OCI-LY1 (cell line): ENCODE data around the gene BARHL2.

Experiments used
- EZH2 ChIP-seq: fragments of 200-600 bp; sonication (generic), shearing (Covaris generic); IDR thresholded peaks from 2 replicates; pipeline ENCODE4 v1.8.0; 2017; ENCODE audit warnings: borderline replicate concordance, mixed run types, mild to moderate bottlenecking, antibody characterized with exemption, low read length, moderate library complexity, mixed read lengths
- TF ChIP-seq, protein P1 (sequence below): fragments of 200-600 bp; sonication (generic), shearing (Covaris generic); IDR thresholded peaks from 2 replicates; pipeline ENCODE4 v1.5.1; 2017; ENCODE audit warnings: mild to moderate bottlenecking, antibody characterized with exemption, low read length, moderate library complexity, mixed read lengths

DNA sequence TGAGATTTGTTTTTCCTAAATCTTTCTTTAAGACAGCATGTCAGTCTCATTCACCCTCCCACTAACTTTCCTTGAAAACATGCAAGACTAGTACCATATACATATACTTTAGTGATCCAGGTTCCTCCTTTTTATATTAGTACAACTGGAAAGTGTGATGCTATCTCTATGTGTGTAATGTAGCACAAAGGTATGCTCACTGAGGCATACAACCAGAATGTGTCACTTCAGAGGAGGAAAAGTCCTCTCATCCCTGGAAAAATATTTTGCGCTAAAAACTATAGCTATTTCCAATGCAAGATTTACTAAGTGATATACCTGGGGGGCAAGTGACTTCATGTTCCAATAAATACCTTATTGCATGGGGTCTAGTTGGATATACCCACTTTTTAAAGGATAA is 45.9 kb downstream of the BARHL2 start:
- TF ChIP-seq, protein P1, sequence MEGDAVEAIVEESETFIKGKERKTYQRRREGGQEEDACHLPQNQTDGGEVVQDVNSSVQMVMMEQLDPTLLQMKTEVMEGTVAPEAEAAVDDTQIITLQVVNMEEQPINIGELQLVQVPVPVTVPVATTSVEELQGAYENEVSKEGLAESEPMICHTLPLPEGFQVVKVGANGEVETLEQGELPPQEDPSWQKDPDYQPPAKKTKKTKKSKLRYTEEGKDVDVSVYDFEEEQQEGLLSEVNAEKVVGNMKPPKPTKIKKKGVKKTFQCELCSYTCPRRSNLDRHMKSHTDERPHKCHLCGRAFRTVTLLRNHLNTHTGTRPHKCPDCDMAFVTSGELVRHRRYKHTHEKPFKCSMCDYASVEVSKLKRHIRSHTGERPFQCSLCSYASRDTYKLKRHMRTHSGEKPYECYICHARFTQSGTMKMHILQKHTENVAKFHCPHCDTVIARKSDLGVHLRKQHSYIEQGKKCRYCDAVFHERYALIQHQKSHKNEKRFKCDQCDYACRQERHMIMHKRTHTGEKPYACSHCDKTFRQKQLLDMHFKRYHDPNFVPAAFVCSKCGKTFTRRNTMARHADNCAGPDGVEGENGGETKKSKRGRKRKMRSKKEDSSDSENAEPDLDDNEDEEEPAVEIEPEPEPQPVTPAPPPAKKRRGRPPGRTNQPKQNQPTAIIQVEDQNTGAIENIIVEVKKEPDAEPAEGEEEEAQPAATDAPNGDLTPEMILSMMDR, result no peak
- TF ChIP-seq EZH2, result no peak
